Breast epithelium (tissue), 3 donors: ENCODE data around the gene SOX10.

Experiments used
- CTCF ChIP-seq, 3 donors: fragments of 450-650 bp; IDR thresholded peaks; one replicate each; pipeline ENCODE4 v1.5.1; 2016 to 2017; ENCODE audit warnings: antibody characterized with exemption in 3 of 3, mild to moderate bottlenecking in 3 of 3, moderate library complexity in 3 of 3
- POLR2AphosphoS5 ChIP-seq, 3 donors: sonication (generic); formaldehyde crosslinking; IDR thresholded peaks; one replicate each; pipeline ENCODE4 v1.6.1; 2017; ENCODE audit warnings: antibody characterized with exemption in 3 of 3

- TF ChIP-seq POLR2AphosphoS5 (IDR thresholded peaks at IDR 0.05), result no peak
- TF ChIP-seq CTCF (IDR thresholded peaks at IDR 0.05), result no peak
Measured at GRCh38 chr22:37925330-37925729, 59.0 kb downstream of the SOX10 start.
